NCI-H2227 (cell line): ENCODE data around the gene ZNF574.

ENCODE experiments used
- DNase-seq: peaks from one replicate; lab custom pipeline; 2025; ENCODE audit not compliant: unreplicated experiment; lab: John Stamatoyannopoulos, UW

Gene ZNF574

DNA sequence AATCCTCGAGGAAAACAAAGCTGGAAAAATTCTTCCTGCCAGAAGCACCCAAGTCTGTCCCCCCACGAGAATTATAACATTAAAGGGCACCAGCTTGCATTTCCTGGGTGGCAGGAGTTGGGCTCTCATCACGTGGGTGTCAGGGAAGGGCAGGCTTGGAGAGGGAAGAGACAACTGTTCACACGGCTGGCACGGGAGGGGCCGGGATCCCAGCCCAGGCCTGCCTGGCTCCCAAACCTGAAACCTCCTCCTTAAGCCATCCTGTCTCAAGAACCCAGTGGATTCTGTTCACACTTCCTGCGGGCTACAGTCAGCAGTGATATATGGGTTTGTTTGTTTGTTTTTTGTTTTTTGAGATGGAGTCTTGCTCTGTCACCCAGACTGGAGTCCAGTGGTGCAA, 18.1 kb upstream of the ZNF574 start:
- DNase-seq, result no peak

DNA sequence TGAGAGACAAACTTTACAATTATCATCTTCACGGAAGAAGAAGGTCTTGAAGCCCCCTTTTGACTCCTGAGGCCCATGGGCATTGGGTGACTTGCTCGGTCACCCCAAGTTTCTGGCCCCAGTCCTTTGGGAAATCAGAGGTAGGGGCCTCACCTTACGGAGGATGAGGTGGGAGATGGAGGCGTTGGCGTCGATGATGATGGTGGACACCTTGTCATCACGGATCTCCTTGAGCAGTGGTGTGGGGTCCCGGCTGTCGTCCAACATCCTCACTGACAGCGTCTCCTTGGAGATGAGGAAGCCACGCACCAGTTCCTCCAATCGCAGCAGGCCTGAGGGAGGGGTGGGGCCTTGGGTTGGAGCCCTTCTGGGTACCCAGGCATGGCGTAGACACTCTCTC, 16.8 kb upstream of the ZNF574 start:
- no peak for DNase-seq

DNA sequence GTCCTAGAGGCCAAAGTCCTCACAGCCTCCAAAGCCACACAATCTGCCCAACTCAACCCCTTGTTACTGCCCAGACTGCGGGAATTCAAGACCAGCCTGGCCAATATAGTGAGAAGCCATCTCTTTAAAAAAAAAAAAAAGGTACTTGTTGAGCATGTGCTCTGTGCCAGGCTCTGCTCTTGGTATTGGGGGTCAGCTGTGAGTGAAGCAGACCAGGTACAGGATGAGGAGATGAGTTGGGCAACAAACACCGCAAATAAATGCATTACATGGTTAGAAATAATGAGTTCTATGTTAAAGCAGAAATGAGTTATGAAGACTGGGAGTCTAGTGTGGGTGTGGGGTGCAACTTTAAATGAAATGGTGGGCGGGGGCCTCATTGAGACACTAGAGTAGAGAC, 15.8 kb upstream of the ZNF574 start:
- no peak for DNase-seq

DNA sequence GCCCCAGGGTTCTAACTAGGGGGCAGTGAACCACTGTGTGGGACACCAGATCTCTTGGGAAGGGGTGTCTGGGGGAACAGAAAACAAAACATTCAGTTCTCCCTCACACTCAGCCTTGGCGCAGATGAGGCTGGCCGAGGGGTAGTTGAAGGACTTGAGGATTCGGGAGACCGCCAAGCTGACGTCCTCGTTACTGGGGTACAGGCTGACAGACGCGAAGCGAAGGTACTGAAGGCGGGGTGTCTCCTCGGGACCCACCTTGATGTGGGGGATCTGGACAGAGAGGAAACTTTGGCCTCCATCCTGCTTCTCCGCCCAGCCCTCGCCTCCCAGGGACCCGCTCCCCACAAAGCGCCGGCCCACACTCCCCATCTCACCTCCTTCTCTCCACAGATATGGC, 13.6 kb upstream of the ZNF574 start:
- no peak for DNase-seq

DNA sequence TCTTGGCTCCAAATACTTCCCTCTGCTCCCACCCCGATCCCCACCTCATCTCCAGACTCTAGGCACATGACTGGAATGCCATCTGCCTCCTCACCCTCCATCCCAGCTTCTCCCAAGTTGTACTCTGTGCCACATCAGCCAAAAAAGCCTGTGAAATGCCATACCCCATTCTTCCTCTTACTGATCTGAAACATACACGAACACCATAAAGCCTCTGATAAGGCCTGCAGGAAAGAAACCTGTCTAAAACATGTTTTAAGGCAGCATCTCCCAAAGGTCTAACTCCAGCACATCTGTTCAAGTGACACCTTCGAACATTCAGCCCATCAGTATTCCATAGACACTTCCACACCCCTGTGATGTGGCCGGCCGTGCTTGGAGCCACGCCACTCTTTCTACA, 11.5 kb upstream of the ZNF574 start:
- no peak for DNase-seq

DNA sequence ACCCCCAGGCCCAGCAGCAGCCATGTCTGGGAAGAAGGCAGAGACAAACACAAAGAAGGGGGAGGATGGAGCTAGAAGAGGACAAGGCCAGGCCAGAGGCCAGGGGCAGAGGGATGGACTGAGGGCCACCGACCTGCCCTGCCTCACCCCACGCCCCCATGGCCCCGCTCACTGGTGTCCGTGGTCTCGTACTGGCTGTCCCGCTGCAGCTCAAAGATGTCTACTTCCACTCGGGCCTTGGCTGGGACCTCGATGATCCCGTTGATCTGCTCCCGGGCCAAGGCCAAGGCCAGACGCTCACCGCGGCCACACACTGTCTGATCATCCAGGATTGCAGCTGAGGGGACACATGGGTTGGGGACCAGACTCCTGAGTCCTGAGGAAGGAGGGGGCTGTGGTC, 10.9 kb upstream of the ZNF574 start:
- no peak for DNase-seq

DNA sequence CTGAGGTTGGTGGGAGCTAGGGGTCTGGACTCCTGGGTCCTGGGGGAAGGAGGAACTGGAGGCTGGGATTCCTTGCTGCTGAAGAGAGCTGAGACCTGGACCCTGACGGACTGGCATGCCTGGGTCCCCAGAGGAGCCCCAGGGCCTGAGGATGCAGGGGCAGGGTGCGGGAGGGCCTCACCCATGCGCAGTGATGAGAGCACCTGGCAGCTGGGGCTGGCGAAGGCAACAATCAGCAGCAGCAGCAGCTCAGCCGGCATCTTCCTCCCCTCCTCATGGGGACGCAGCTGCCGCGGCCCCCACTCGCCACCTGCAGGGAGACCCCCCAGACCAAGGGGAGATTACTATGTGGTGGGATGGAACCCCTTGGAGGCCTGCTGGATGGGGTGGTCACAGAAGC, 10.5 kb upstream of the ZNF574 start:
- no peak for DNase-seq

DNA sequence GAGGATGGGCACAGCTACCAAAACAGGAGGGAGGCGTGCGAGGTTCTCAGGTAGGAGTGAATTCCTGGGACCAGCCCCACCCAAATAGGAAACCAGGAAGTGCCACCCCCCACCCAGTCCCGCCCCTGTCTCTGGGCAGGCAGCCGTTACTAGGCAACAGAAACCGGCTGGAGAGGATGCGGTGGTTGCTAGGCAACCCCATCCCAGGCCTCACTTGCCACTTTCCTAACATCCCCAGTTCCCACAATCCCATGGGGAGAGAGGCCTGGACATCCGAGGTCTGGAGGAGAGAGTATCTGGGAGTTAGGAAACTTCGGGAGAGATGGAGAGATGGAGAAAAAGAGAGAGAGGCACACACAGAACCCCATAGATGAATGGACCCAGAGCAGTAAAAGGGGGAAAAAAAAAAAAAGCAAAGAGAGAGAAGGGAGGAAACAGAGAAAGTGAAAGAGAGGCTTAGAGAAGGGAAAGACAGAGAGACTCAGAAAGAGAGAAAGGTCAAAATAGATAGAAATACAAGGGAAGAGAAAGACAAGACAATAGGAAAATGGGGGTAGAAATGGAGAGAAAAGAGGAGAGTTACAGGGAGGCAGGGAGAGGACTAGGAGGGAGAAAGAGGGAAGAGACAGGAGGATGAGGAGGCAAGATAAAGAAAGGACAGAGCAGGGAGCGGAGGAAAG, 9.8 kb upstream of the ZNF574 start:
- peak; percentile 98 for DNase-seq

DNA sequence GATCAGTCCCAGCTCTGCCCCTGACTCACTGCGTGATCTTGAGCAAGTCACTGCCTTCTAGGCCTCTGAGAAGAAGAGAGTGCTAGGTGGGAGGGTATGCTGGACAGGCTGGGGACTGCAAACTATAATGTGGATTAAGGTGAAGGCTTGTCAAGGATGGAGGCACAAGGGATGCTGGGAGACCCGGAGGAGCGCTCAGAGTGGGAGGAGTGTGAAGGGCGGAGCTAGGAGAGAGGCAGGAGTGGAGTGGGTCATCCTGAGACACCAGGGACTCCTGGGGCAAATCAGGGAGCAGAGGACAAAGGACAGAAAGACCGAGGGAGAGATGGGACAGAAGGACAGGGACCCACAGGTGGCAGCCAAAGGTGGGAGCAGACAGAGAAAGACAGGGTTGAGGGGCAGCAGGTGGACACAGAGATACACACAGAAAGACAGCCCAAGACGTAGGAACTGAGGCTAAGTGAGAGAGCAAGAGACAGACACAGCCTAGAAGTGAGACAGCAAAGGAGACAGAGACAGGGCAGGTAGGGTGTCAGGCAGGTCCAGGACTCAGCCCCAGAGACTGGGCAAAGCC, 8.6 kb upstream of the ZNF574 start:
- DNase-seq, result peak; percentile 61

DNA sequence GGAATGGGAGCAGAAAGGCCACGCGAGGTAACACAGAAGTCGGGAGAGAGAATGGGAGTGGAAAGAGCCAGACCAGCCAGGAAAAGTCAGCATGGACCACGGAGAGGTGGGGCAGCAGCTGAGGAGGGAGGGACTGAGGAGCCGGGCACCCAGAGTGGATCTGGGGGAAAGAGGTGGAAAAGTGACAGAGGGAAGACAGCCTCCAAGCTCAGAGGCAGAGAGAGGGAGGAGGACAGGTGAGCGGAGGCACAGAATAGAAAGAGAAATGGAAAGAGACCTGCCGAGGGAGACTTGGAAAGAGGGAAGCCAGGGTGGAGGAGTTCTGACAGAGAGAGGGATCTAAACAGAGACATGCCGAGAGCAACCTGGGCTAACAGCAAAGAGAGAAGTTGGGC, 7.6 kb upstream of the ZNF574 start:
- no peak for DNase-seq

DNA sequence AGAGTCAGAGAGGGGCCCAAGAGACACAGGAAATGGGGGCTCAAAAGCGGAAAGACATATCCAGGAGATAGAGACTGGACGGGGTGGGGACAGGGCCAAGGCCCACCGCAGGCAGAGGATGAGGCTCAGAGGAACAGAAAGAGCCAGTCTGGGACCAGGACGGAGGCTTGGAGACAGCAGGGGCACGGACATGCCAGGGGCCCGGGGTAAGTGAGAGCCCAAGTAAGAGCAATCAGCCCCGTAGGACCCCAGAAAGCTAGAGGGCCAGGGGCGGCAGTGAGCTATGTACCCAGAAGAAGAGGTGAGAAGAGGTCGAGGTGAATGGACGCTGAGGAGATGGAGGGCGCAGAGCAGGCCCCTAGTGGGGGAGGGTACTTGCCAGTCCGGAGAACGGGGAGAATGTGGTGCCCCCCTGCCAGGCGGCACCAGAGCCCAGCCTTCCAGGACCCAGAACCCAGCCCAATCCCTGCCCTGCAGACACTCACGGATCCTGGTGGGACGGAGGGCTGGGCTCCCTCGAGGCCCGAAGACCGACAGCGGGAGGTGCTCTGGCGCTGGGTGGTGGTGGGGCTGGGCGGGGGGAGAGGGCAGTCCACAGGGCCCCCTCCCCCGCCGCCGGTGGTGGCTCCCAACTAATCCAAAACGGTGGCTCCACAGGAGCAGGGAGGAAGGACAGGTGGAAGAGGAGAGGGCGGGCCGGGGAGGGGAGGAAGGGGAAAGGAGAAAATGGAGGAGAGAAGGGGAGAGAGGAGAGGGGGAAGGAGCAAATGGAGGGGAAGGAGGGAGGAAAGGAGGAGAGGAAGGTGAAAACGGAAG, 7.0 kb upstream of the ZNF574 start:
- DNase-seq, result peak; percentile 62

DNA sequence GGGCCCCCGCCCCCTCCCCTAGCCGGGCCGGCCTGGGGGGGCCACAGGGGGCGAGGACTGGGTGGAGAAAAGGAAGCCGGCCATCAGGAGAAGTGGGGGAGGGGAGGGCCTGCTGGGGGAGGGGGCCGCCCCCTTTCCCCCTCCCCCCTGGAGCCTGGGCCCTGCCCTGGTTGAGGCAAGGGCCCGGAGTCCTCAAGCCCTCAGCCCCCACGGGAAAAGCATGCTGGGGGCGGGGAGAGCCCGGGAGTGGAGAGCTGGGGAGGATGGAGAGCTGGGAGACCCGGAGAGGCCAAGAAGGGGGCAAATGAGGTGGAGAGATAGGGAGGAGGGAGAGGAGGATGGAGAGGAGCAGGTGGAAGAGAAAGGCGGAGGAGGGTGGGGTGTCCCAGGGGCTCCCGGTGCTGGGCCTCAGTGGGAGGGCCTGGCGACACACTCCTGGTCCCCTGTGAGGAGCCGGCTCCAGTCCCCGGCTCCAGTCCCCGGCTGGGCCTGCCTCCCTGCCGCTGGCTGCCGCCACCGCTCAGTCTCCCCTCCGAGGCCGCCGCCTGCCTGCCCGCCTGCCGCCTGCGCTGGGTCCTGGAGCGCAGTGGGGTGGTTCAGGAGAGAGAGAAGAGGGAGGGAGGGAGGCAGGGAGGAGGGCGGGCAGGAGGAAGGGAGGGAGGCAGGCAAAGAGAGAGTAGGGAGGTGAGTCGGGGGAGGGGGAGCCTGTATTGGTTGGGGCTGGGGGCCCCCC, 6.2 kb upstream of the ZNF574 start, which contains the start of gene GRIK5:
GRIK5 (minus strand) TSS at position 588 of the 733 bp plus-strand sequence. CDS start 4,436 bp downstream, outside the sequence.
- DNase-seq, result peak; percentile 89

DNA sequence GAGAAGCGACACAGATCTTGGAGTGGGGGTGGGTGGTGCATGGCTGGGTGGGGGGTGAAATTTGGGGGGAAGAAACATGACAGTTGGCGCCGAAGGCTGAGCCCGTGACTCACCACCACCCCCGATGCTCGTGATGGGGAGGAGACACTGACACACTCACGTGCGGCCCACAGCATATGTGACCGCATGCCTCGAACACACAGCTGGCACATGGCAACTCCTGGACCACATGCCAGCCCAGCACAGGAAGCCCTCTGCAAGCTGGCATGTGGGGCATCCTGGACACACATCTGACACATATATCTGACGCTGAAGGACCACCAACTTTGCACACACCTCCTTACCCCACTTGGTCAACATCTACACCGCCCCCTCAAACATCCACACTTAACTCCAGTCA, 4.7 kb upstream of the ZNF574 start:
- no peak for DNase-seq

DNA sequence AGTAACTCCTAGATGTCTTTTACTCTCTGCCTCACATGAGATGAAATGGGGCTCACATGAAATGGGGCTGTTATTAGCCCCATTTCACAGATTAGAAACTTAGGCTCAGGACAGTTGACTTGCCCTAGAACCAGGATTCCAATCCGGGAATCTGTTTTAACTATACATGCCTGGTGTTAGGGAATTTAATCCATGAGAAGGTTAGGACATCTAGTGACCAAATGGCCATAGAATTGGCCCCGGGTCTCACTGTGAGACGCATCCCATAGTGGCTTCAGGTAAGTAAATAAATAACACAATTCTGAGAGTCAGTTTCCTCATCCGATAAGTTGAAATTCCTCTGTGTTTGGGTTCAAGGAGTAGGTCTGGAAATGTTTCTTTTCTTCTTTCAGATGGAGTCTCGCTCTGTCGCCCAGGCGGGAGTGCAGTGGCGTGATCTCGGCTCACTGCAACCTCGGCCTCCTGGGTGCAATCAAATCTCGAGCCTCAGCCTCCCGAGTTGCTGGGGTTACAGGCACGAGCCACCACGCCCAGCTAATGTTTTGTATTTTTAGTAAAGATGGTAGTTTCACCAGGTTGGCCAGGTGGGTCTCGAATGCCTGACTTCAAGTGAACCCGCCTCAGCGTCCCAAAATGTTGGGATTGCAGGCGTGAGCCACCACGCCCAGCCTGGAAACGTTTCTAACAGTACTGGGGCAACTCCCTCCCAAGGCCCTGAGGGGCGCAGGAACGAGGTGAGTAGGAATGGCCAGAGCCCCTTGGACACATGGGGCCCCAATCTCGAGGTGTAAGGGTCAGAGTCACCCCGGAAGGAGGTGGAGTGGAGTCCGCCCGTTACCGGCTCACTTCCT, 1.2 kb upstream of the ZNF574 start:
- DNase-seq, result peak; percentile 71

DNA sequence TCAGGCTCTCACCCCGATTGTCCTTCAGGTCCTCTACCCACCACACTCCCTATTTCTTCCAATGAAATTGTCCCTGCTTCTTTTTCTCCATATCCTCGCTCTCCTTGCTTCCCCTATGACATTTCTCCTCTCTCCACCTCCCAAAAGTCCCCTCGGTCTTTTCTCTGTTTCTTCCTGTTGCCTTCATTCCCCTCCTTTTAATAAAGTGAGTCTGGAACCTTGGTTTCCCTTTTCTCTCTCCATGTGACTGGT, 676 bp upstream of the ZNF574 start:
- DNase-seq, result no peak

DNA sequence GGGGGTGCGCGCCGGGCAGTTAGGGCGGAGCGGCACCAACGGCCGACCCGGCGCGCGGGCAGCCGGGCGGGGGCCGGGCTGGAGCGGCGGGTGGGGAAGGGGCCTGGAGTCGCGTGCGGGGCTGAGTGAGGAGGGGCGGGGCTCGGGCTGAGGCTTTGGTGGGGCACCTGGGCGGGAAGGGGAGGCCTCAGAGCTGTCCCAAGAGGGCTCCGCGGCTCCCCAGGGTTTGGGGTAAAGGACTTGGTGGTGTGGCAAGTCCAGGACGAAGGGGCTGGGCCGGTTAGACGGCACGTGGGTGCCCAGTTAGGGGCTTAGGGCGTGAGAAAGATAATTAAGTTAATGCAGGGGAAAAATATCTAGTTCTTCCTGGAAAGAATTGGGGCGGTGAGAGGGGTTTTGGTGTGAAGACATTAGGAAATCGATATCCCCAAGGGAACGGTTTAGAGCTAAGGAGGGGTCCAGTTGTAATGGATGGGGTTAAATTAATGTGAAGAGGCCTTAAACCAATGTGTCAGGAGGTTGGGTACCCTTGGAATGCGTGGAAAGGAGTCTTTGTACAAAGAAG, 496 bp downstream of the ZNF574 start:
- no peak for DNase-seq

DNA sequence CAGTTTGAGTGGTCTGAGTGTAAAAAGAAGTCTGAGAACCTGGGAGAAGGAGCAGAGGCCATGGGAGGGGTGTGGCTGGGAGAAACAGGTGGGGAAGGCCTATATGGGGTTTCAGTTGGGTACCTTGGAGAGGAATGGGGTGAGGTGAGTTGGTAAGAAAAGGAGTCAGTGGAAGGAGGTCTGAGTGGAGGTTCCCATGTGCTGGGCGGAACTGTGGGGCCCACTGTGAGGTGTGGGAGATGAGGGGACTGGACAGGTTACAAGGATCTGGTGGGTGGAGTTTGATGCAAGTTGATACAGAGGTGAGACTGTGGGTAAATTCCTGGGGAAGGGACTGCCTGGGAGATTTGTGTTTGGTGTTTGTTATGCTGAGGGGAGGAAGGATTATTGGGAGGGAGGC, 2.1 kb downstream of the ZNF574 start:
- DNase-seq, result no peak

DNA sequence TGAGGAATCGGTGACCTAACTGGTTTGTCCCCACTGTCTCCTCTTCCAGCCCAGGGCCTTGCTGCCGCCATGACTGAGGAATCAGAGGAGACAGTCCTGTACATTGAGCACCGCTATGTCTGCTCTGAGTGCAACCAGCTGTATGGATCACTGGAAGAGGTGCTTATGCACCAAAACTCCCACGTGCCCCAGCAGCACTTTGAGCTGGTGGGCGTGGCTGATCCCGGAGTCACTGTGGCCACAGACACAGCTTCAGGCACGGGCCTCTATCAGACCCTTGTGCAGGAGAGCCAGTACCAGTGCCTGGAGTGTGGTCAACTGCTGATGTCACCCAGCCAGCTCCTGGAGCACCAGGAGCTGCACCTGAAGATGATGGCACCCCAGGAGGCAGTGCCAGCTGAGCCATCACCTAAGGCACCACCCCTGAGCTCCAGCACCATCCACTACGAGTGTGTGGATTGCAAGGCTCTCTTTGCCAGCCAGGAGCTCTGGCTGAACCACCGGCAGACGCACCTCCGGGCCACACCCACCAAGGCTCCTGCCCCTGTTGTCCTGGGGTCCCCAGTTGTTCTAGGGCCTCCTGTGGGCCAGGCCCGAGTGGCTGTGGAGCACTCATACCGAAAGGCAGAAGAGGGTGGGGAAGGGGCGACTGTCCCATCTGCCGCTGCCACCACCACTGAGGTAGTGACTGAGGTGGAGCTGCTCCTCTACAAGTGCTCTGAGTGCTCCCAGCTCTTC, 2.7 kb downstream of the ZNF574 start:
- DNase-seq, result no peak

DNA sequence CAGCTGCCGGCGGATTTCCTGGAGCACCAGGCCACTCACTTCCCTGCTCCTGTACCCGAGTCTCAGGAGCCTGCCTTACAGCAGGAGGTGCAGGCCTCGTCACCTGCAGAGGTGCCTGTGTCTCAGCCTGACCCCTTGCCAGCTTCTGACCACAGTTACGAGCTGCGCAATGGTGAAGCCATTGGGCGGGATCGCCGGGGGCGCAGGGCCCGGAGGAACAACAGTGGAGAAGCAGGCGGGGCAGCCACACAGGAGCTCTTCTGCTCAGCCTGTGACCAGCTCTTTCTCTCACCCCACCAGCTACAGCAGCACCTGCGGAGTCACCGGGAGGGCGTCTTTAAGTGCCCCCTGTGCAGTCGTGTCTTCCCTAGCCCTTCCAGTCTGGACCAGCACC, 3.3 kb downstream of the ZNF574 start:
- no peak for DNase-seq
